WTC11 (cell line): ENCODE results near the gene IGFBP7. TPM values are rescaled to one million over a fixed set of nuclear protein-coding genes. Genes with fewer than 3 reads are reported as not detected.

Experiments used
- ATAC-seq: fragments of 200-7000 bp; cut with Tn5 transposase; 2 replicates; pipeline ENCODE4 v1.10.0; 2021; ENCODE audit warnings: mild to moderate bottlenecking, moderate library complexity
- CTCF ChIA-PET: fragments of 300-600 bp; sonication (Branson Sonifier 250); formaldehyde crosslinking; loops from one replicate; lab custom pipeline; 2021; ENCODE audit warnings: antibody characterized with exemption; lab: Charles Lee
- POLR2A ChIA-PET: fragments of 350-600 bp; sonication (Branson Sonifier 250); formaldehyde crosslinking; loops from one replicate; lab custom pipeline; 2021; ENCODE audit warnings: antibody characterized with exemption; lab: Charles Lee
- DNase-seq: peaks from one replicate; pipeline ENCODE4 v3.0.0; 2021; ENCODE audit warnings: low spot score
- H3K27ac Mint-ChIP-seq: 2 replicates; pipeline ENCODE4 v1.8.0; 2021; ENCODE audit warnings: mixed read lengths
- H3K27me3 Mint-ChIP-seq: 2 replicates; pipeline ENCODE4 v1.8.0; 2021; ENCODE audit warnings: low read depth, mild to moderate bottlenecking, moderate library complexity, mixed read lengths
- H3K36me3 Mint-ChIP-seq: 2 replicates; pipeline ENCODE4 v1.8.0; 2021; ENCODE audit warnings: mixed read lengths
- H3K4me1 Mint-ChIP-seq: 2 replicates; pipeline ENCODE4 v1.8.0; 2022; ENCODE audit warnings: mixed read lengths
- H3K4me3 Mint-ChIP-seq: 2 replicates; pipeline ENCODE4 v1.8.0; 2021; ENCODE audit warnings: mild to moderate bottlenecking, moderate library complexity, mixed read lengths
- H3K9me3 Mint-ChIP-seq: 2 replicates; pipeline ENCODE4 v1.8.0; 2021; ENCODE audit warnings: mixed read lengths
- CREM ChIP-seq: sonication (generic); formaldehyde crosslinking; IDR thresholded peaks from 2 replicates; pipeline ENCODE4 v1.8.1; 2022; ENCODE audit warnings: mild to moderate bottlenecking, missing genetic modification reagents, moderate library complexity
- ELF4 ChIP-seq: sonication (generic); formaldehyde crosslinking; IDR thresholded peaks from 2 replicates; pipeline ENCODE4 v1.8.1; 2022; ENCODE audit warnings: low read depth, mild to moderate bottlenecking, moderate library complexity, missing genetic modification reagents
- GRHL2 ChIP-seq: fragments of 250-450 bp; sonication (Bioruptor Pico); IDR thresholded peaks from 2 replicates; pipeline ENCODE4 v1.8.0; 2022; ENCODE audit warnings: mild to moderate bottlenecking, moderate library complexity; ENCODE audit not compliant: insufficient replicate concordance, severe bottlenecking
- MXD4 ChIP-seq: fragments of 250-450 bp; sonication (Bioruptor Pico); IDR thresholded peaks from 2 replicates; pipeline ENCODE4 v1.8.0; 2021; ENCODE audit warnings: mild to moderate bottlenecking, moderate library complexity, borderline replicate concordance
- MYBL2 ChIP-seq: sonication (generic); formaldehyde crosslinking; IDR thresholded peaks from 2 replicates; pipeline ENCODE4 v1.8.1; 2023; ENCODE audit warnings: mild to moderate bottlenecking, moderate library complexity, missing genetic modification reagents
- NR3C1 ChIP-seq: sonication (generic); formaldehyde crosslinking; conservative IDR thresholded peaks from 2 replicates; pipeline ENCODE4 v1.8.1; 2023; ENCODE audit warnings: low read depth, mild to moderate bottlenecking, missing genetic modification reagents
- RORB ChIP-seq: fragments of 250-450 bp; sonication (Bioruptor Pico); IDR thresholded peaks from 2 replicates; pipeline ENCODE4 v1.9.0; 2021; ENCODE audit warnings: mild to moderate bottlenecking
- SMAD4 ChIP-seq: sonication (generic); formaldehyde crosslinking; IDR thresholded peaks from 2 replicates; pipeline ENCODE4 v1.8.0; 2022; ENCODE audit warnings: mild to moderate bottlenecking, missing genetic modification reagents
- SP1 ChIP-seq: sonication (generic); formaldehyde crosslinking; conservative IDR thresholded peaks from 2 replicates; pipeline ENCODE4 v1.8.1; 2022; ENCODE audit warnings: missing genetic modification reagents
- TCF7 ChIP-seq: sonication (generic); formaldehyde crosslinking; IDR thresholded peaks from 2 replicates; pipeline ENCODE4 v1.8.0; 2022; ENCODE audit warnings: mild to moderate bottlenecking, low read depth, missing genetic modification reagents, moderate library complexity
- ZNF396 ChIP-seq: fragments of 250-450 bp; sonication (Bioruptor Pico); IDR thresholded peaks from 2 replicates; pipeline ENCODE4 v1.8.0; 2021; ENCODE audit warnings: mild to moderate bottlenecking, moderate library complexity, borderline replicate concordance
- ZNF416 ChIP-seq: fragments of 250-450 bp; sonication (Bioruptor Pico); IDR thresholded peaks from 2 replicates; pipeline ENCODE4 v1.9.0; 2021; ENCODE audit warnings: mild to moderate bottlenecking, inconsistent platforms
- total RNA-seq: library from RNA; stranded (reverse); gene quantifications from 3 replicates; pipeline ENCODE4 v1.2.3, GENCODE V29; 2021
- TF ChIP-seq, protein P1 (sequence below): sonication (generic); formaldehyde crosslinking; IDR thresholded peaks from 2 replicates; pipeline ENCODE4 v1.8.1; 2022; ENCODE audit warnings: missing genetic modification reagents, borderline replicate concordance
- TF ChIP-seq, protein P2 (sequence below): sonication (generic); formaldehyde crosslinking; IDR thresholded peaks from 2 replicates; pipeline ENCODE4 v1.8.0; 2022; ENCODE audit warnings: mild to moderate bottlenecking, missing genetic modification reagents
- TF ChIP-seq, protein P3 (sequence below): sonication (generic); formaldehyde crosslinking; IDR thresholded peaks from 2 replicates; pipeline ENCODE4 v1.8.1; 2022; ENCODE audit warnings: low read depth, missing genetic modification reagents, borderline replicate concordance
- TF ChIP-seq, protein P4 (sequence below): fragments of 250-450 bp; sonication (Bioruptor Pico); IDR thresholded peaks from 2 replicates; pipeline ENCODE4 v2.1.2; 2022; ENCODE audit warnings: mild to moderate bottlenecking, moderate library complexity
- TF ChIP-seq, protein P5 (sequence below): sonication (generic); formaldehyde crosslinking; IDR thresholded peaks from 2 replicates; pipeline ENCODE4 v1.8.0; 2023; ENCODE audit warnings: missing genetic modification reagents, mild to moderate bottlenecking, borderline replicate concordance
- TF ChIP-seq, protein P6 (sequence below): sonication (generic); formaldehyde crosslinking; IDR thresholded peaks from 2 replicates; pipeline ENCODE4 v1.8.1; 2023; ENCODE audit warnings: mild to moderate bottlenecking, missing genetic modification reagents, moderate library complexity
- TF ChIP-seq, protein P7 (sequence below): sonication (generic); formaldehyde crosslinking; IDR thresholded peaks from 2 replicates; pipeline ENCODE4 v1.8.1; 2023; ENCODE audit warnings: mild to moderate bottlenecking, missing genetic modification reagents
- TF ChIP-seq, protein P8 (sequence below): sonication (generic); formaldehyde crosslinking; IDR thresholded peaks from 2 replicates; pipeline ENCODE4 v1.8.1; 2022; ENCODE audit warnings: low read depth, mild to moderate bottlenecking, moderate library complexity, missing genetic modification reagents, borderline replicate concordance

The IGFBP7 gene
- total RNA-seq, 1 experiment from 2014 or later = 1.4 TPM

DNA sequence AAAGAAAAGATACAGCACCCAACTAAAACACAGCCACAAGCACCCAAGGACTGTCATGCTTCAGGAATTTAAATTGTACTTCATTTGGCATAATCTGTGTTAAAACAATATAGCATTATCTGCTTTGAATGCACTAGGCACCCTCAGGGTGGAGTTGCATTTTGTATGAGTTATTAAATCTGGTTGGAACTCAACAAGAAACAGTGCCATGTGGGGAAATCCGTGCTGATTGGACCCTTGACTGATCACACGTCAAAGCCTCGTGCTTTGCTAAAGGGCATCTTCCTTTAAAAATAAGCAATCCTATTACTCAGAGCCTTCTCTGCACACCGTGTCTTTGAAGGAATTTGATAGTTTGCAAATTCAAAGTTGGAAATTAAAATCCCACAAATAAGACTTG, 35.4 kb downstream of the IGFBP7 start:
- no peak overlapping the region for H3K4me3 Mint-ChIP-seq
- H3K27me3 Mint-ChIP-seq = no peaks in the 10 kb centered on the region
- DNase-seq = no peak
- no peak overlapping the region for H3K27ac Mint-ChIP-seq
- no peaks in the 10 kb centered on the region for H3K36me3 Mint-ChIP-seq
- H3K9me3 Mint-ChIP-seq = no peaks in the 10 kb centered on the region
- ChIA-PET POLR2A (no interaction called here), CTCF (interaction anchor here (1.6 kb wide), 1 partner anchor 116 kb away, joined by 3 read pairs; no protein-coding TSS in a partner anchor)
- no peak for ATAC-seq
- TF ChIP-seq ZNF416 (CRISPR knock-in tag) (no peak), CREM (CRISPR knock-in tag) (no peak), SP1 (CRISPR knock-in tag) (no peak), SMAD4 (CRISPR knock-in tag) (no peak), RORB (no peak), ZNF396 (no peak), MYBL2 (no peak), GRHL2 (no peak), NR3C1 (CRISPR knock-in tag) (no peak), ELF4 (CRISPR knock-in tag) (no peak)
- TF ChIP-seq, protein P1, sequence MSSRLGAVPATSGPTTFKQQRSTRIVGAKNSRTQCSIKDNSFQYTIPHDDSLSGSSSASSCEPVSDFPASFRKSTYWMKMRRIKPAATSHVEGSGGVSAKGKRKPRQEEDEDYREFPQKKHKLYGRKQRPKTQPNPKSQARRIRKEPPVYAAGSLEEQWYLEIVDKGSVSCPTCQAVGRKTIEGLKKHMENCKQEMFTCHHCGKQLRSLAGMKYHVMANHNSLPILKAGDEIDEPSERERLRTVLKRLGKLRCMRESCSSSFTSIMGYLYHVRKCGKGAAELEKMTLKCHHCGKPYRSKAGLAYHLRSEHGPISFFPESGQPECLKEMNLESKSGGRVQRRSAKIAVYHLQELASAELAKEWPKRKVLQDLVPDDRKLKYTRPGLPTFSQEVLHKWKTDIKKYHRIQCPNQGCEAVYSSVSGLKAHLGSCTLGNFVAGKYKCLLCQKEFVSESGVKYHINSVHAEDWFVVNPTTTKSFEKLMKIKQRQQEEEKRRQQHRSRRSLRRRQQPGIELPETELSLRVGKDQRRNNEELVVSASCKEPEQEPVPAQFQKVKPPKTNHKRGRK (CRISPR knock-in tag) = no peak
- TF ChIP-seq, protein P2, sequence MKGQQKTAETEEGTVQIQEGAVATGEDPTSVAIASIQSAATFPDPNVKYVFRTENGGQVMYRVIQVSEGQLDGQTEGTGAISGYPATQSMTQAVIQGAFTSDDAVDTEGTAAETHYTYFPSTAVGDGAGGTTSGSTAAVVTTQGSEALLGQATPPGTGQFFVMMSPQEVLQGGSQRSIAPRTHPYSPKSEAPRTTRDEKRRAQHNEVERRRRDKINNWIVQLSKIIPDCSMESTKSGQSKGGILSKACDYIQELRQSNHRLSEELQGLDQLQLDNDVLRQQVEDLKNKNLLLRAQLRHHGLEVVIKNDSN (CRISPR knock-in tag) = no peak
- TF ChIP-seq, protein P3, sequence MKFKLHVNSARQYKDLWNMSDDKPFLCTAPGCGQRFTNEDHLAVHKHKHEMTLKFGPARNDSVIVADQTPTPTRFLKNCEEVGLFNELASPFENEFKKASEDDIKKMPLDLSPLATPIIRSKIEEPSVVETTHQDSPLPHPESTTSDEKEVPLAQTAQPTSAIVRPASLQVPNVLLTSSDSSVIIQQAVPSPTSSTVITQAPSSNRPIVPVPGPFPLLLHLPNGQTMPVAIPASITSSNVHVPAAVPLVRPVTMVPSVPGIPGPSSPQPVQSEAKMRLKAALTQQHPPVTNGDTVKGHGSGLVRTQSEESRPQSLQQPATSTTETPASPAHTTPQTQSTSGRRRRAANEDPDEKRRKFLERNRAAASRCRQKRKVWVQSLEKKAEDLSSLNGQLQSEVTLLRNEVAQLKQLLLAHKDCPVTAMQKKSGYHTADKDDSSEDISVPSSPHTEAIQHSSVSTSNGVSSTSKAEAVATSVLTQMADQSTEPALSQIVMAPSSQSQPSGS (CRISPR knock-in tag) = no peak
- TF ChIP-seq, protein P4, sequence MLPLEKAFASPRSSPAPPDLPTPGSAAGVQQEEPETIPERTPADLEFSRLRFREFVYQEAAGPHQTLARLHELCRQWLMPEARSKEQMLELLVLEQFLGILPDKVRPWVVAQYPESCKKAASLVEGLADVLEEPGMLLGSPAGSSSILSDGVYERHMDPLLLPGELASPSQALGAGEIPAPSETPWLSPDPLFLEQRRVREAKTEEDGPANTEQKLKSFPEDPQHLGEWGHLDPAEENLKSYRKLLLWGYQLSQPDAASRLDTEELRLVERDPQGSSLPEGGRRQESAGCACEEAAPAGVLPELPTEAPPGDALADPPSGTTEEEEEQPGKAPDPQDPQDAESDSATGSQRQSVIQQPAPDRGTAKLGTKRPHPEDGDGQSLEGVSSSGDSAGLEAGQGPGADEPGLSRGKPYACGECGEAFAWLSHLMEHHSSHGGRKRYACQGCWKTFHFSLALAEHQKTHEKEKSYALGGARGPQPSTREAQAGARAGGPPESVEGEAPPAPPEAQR (CRISPR knock-in tag) = no peak
- TF ChIP-seq, protein P5, sequence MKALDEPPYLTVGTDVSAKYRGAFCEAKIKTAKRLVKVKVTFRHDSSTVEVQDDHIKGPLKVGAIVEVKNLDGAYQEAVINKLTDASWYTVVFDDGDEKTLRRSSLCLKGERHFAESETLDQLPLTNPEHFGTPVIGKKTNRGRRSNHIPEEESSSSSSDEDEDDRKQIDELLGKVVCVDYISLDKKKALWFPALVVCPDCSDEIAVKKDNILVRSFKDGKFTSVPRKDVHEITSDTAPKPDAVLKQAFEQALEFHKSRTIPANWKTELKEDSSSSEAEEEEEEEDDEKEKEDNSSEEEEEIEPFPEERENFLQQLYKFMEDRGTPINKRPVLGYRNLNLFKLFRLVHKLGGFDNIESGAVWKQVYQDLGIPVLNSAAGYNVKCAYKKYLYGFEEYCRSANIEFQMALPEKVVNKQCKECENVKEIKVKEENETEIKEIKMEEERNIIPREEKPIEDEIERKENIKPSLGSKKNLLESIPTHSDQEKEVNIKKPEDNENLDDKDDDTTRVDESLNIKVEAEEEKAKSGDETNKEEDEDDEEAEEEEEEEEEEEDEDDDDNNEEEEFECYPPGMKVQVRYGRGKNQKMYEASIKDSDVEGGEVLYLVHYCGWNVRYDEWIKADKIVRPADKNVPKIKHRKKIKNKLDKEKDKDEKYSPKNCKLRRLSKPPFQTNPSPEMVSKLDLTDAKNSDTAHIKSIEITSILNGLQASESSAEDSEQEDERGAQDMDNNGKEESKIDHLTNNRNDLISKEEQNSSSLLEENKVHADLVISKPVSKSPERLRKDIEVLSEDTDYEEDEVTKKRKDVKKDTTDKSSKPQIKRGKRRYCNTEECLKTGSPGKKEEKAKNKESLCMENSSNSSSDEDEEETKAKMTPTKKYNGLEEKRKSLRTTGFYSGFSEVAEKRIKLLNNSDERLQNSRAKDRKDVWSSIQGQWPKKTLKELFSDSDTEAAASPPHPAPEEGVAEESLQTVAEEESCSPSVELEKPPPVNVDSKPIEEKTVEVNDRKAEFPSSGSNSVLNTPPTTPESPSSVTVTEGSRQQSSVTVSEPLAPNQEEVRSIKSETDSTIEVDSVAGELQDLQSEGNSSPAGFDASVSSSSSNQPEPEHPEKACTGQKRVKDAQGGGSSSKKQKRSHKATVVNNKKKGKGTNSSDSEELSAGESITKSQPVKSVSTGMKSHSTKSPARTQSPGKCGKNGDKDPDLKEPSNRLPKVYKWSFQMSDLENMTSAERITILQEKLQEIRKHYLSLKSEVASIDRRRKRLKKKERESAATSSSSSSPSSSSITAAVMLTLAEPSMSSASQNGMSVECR (CRISPR knock-in tag) = no peak
- H3K4me1 Mint-ChIP-seq = peaks cover 31% of the 10 kb centered on the region

DNA sequence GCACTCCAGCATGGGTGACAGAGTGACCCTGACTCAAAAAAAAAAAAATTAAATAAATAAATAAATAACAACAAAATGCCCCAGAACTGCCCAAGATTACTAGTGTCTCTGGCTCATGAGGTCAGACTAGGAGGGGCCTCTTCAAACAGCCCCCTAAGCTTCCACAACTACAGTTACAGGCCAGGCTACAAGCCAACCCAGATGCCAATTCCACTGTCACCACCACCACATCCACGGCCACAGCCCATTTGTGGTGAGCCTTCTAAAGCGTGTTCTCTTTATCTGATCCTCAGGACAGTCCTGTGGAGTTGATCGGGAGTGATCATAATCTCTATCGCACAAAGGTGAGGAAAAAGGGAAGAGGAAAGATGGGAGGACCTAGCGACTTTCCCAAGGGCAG, 36.6 kb downstream of the IGFBP7 start:
- DNase-seq (no peak), ATAC-seq (no peak)
- no peak overlapping the region for H3K4me3 Mint-ChIP-seq
- H3K9me3 Mint-ChIP-seq = no peaks in the 10 kb centered on the region
- no peaks in the 10 kb centered on the region for H3K36me3 Mint-ChIP-seq
- ChIA-PET CTCF (interaction anchor here (1.1 kb wide), 1 partner anchor 35 kb away, joined by 4 read pairs; no protein-coding TSS in a partner anchor), POLR2A (interaction anchor here (0.6 kb wide), 1 partner anchor 1469 kb away, joined by 3 read pairs; no protein-coding TSS in a partner anchor)
- no peak overlapping the region for H3K27ac Mint-ChIP-seq
- peaks cover 19% of the 10 kb centered on the region for H3K4me1 Mint-ChIP-seq
- no peaks in the 10 kb centered on the region for H3K27me3 Mint-ChIP-seq
- TF ChIP-seq MXD4 (CRISPR knock-in tag) = no peak
- TF ChIP-seq, protein P6, sequence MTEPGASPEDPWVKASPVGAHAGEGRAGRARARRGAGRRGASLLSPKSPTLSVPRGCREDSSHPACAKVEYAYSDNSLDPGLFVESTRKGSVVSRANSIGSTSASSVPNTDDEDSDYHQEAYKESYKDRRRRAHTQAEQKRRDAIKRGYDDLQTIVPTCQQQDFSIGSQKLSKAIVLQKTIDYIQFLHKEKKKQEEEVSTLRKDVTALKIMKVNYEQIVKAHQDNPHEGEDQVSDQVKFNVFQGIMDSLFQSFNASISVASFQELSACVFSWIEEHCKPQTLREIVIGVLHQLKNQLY (CRISPR knock-in tag) = no peak
- TF ChIP-seq CREM (CRISPR knock-in tag) = no peak
- no peak for TF ChIP-seq TCF7 (CRISPR knock-in tag)
- TF ChIP-seq, protein P7, sequence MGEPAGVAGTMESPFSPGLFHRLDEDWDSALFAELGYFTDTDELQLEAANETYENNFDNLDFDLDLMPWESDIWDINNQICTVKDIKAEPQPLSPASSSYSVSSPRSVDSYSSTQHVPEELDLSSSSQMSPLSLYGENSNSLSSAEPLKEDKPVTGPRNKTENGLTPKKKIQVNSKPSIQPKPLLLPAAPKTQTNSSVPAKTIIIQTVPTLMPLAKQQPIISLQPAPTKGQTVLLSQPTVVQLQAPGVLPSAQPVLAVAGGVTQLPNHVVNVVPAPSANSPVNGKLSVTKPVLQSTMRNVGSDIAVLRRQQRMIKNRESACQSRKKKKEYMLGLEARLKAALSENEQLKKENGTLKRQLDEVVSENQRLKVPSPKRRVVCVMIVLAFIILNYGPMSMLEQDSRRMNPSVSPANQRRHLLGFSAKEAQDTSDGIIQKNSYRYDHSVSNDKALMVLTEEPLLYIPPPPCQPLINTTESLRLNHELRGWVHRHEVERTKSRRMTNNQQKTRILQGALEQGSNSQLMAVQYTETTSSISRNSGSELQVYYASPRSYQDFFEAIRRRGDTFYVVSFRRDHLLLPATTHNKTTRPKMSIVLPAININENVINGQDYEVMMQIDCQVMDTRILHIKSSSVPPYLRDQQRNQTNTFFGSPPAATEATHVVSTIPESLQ (CRISPR knock-in tag) = no peak
- TF ChIP-seq, protein P8, sequence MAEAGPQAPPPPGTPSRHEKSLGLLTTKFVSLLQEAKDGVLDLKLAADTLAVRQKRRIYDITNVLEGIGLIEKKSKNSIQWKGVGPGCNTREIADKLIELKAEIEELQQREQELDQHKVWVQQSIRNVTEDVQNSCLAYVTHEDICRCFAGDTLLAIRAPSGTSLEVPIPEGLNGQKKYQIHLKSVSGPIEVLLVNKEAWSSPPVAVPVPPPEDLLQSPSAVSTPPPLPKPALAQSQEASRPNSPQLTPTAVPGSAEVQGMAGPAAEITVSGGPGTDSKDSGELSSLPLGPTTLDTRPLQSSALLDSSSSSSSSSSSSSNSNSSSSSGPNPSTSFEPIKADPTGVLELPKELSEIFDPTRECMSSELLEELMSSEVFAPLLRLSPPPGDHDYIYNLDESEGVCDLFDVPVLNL (CRISPR knock-in tag) = no peak
